ENCODE data around the gene ENTPD8.
"Not testable (repeated sequence)": the region's sequence is repeated elsewhere in the genome, so short reads cannot be mapped to it uniquely, and the experiment has no call there.

Gene ENTPD8

DNA sequence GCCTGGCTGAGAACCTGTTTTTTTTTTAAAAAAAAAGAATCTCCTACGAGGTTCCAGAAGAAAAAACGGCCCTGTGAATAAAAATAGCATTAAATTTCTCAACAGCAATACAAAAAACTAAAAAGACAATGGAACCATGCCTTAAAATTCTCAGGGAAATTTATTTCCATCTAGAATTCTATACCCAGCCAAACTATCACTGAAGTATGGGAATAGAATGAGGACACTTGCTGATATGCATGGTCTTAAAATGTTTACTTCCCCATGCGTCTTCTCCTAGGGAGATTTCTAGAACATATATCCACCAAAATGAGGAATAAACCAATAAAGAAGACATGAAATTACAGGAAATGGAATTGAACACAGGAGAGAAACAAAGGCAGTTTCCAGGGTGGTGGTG lies 34.5 kb upstream of the ENTPD8 start:
- DNase-seq = no peak

DNA sequence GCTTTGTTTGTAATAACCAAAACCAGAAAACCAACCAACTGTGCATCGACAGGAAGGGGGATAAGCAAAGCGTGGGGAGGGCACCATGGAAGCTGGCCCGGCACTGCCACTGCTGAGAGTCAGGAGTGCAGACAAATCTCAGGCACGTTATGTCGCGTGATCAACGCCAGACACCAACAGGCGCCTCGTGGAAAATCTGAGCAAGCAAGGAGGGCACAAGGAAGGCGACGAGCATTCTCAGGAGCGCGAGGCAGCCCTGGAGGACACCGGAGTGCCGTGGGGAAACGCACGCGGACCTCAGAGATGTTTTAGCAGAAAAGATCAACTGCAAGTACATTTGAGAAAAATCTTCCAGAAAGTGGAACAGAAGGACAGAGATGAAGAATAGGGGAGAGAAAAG lies 33.1 kb upstream of the ENTPD8 start:
- no peak for DNase-seq

DNA sequence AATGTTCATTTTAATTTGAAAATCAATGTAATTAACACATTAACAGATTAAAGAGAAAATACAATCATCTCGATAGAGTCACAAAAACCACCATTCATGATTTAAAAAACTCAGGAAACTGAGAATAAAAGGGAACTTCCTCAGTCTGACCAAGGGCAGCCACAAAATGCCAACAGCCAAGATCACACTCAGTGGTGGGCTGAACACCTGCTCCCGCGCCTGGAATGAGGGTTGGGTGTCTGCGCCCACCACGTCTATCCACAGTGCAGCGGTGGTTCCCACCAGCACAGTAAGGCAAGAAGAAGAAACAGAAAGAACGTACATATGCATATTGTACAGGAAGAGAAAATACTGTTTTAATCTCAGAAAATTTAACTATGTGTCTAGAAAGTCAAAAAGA lies 29.6 kb upstream of the ENTPD8 start:
- no peak for DNase-seq

DNA sequence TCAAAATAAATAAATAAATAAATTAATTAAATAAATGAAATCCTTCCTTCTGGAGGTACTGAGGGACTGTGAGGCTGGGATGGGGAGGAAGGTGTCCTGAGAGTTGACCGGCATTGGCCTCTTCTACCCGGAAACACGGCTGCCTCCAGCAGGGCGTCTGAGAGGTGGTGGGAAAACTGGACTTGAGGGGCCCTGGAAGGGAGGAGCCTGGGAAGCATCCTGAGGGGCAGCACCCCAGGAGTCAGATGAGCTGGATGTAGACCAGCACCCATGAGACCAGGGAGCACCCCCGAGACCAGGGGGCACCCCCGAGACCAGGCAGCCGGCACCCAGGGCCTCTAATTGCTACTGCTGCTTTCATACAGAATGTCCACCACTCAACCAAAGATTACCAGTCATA lies 26.7 kb upstream of the ENTPD8 start:
- DNase-seq = no peak

DNA sequence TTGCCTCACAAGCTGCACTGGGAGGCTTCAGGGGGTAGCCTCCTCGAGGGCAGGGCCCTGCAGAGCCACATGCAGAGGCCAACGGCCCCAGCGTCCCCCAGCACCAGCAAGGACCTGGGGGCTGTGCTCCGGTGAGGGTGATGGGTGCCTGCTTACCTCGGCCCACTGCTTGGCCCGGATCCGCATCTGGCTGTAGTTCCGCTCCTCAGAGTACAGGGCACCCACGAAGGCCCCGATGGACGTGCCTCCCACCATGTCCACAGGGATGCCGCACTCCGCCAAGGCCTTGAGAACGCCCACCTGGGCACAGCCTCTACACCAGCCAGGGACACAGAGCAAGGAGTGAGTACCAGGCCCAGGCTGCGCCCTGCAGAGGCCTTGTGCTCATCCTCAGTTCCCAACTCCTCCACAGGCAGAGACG lies 26.0 kb upstream of the ENTPD8 start:
- no peak for DNase-seq

DNA sequence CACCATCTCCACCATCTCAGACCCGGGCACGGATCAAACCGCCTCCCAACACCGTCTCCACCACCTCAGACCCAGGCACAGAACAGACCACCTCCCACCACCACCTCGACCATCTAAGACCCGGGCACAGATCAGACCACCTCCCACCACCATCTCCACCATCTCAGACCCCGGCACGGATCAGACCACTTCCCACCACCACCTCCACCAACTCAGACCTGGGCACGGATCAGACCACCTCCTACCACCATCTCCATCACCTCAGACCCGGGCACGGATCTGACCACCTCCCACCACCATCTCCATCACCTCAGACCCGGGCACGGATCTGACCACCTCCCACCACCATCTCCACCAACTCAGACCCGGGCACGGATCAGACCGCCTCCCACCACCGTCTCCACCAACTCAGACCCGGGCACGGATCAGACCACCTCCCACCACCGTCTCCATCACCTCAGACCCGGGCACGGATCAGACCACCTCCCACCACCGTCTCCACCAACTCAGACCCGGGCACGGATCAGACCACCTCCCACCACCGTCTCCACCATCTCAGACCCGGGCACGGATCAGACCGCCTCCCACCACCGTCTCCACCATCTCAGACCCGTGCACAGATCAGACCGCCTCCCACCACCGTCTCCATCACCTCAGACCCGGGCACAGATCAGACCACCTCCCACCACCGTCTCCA lies 25.4 kb upstream of the ENTPD8 start:
- not testable (repeated sequence) for DNase-seq

DNA sequence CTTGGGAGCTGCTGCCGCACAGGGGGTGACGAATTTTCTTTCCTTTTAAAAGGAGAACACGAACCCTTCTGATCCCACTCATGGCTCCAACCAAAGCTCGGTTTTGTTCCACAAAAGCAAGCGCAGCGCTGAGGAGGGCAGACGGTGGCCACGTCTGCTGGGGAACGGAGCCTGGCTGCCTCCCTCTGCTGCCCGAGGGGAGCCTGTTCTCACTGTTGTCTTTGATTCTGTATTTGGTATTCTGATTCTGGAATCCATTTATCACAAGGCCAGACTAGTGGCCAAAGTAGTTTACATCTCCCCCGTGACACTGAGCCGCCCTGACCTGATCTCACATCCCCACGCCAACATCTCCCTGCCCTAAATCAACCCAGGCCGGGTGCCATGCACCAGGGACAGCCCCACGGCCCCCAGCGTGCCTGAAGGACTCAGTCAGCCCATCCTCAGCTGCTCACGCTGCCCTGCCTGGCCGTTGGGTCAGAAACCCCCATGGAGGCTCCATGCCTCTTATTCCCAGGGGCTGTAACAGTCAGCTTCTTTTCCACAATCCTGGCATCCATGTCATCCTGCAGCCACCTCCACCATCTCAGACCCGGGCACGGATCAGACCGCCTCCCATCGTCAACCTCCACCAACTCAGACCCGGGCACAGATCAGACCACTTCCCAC lies 24.7 kb upstream of the ENTPD8 start:
- no peak for DNase-seq

DNA sequence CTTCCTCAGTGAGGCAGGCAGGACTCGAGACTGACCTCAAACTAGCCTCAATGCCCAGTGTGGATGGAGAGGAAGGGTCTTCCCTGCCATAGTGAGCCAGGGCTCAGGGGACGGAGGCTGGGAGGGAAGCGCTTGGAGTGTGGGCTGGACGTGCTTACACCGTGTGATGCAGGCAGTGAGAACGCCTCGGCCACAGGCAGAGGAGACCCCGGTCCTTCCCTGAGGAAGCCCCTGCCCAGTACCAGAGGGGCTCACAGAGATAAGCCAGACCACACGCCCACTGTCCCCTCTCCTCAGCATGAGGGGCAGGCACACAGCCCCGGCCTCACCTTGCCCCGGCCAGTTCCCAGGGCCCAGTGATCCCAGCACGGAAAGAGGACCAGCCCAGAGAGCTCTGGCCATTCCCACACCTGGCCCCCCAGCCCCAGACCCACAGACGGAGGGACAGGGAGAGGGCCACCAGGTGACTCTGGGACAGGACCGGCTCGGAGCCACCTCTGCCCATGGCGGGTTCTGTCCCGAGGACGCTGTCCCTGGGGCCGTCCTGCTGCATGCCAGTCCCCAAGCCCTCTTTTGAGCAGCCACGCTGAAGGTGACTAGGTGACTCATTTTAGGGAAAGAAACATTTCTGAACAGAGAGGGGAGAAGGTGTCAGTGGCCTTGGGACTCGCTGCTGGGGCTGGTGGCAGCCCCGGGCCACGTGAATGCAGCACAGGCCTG lies 24.0 kb upstream of the ENTPD8 start:
- no peak for DNase-seq

DNA sequence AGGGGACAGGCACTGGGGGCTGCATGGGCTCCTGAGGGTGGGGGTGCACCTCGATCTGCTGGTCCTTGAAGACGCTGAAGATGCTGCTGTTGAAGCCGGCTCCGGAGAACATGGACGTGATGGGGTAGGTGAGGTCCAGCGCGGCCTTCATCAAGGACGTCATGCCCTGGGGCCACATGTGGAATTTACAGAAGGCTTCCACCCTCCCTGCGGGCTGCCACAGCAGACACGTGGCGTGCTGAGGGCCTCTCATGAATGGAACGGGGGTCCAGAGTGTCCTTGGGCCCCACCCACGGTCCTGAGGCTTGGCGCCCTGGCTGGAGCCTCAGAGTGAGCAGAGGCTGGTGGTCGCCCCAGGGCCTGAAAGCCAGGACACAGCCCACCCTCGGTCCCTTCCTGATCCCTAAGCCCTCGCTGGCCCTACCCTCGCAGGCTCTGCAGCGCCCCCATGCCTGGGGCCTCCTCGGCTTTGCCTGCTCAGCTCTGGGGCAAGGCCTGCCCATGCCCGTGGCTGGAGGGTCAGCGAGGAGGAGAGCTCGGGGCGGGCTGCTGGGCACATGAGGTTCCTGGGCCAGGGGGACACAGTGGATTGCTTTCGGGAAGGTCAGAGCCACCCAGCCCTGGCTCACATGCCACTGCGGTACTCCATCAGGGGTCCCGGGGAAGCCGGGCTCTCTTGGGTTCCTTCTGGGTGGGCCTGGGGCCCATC lies 23.3 kb upstream of the ENTPD8 start:
- DNase-seq = no peak

DNA sequence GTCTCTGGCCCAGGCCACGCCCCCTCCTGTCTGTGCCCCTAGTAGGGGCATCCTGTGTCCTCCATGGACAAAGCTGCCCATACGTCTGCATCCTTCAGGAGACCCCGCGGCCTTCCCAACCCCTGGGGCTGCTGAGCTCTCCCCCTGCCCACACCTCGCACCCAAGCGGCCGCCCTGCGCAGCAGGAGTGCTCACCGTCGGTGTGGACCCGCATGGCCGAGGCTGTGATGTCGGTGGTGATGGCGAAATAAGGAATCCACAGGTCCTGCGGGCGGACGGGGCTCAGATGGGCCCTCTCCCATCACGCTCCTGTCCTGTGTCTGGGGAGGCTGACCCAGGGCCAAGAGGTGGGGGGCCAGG lies 22.8 kb upstream of the ENTPD8 start:
- DNase-seq = no peak

DNA sequence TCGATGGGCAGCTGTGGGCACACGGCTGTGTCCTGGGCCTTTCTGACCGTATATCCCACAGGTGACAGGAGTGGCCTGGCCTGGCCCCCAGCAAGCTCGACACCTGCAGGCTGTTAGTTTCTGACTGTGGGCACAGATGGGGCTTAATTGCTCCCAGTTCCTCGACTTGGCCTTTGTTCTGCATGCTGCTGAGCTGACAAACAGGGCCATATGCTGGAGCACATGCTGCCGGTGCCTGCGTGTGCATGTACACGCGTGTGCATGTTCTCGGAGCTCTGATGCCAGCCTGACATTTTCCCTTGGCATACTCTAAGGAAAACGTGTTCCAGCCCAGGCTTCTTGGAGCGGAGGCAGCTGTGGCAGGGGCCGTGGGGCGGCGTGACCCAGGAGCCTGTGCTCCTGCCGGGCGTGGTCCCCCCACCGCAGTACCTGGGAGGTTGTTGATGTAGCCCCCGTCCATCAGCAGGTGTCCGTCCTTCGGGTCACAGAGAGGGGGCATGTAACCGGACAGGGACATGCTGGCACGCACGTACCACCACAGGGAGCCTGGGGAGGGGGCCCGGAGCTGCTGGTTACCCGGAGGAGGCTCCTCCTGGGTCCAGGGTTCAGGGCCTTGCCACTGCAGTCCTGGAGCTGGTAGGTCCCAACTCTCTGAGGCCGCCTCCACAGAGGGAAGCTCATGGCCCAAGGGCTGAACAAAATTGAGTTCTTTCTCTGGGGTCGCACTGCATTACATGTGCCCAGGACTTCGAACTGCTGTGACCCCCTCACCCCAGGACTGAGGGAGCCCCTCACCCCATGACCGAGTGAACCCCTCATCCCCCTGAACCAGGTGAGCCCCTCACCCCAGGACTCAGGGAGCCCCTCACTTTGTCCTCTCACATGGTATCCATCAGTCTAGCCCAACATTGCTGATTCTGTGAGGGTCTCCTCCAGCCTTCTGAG lies 22.1 kb upstream of the ENTPD8 start:
- no peak for DNase-seq

DNA sequence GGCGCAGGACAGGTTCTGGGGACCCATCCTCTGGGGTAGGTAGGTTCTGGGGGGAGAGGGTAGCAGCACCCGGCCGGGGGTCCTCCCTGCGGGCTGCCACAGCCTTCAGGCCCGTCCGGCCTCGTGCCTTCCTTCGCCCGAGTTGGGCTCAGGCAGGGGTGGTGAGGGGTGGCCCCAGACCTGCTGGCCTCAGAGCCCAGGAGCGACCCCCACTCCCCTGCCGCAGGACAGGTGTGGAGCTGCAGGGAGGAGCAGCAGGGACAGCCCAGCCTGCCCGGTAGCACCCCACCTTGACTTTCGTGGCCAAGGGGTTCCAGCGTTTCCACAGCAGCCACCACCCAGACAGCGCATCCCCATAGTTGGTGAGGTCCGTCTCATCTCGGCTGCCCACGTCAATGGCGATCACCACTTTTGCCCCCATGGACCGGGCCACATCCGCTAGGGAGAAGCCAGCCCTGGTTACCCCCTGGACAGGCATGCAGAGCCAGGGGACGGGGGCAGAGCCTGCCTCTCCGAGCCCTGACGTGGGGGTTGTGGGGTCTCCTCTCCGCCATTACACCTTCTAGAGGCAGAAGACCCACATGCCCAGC lies 21.3 kb upstream of the ENTPD8 start:
- no peak for DNase-seq

DNA sequence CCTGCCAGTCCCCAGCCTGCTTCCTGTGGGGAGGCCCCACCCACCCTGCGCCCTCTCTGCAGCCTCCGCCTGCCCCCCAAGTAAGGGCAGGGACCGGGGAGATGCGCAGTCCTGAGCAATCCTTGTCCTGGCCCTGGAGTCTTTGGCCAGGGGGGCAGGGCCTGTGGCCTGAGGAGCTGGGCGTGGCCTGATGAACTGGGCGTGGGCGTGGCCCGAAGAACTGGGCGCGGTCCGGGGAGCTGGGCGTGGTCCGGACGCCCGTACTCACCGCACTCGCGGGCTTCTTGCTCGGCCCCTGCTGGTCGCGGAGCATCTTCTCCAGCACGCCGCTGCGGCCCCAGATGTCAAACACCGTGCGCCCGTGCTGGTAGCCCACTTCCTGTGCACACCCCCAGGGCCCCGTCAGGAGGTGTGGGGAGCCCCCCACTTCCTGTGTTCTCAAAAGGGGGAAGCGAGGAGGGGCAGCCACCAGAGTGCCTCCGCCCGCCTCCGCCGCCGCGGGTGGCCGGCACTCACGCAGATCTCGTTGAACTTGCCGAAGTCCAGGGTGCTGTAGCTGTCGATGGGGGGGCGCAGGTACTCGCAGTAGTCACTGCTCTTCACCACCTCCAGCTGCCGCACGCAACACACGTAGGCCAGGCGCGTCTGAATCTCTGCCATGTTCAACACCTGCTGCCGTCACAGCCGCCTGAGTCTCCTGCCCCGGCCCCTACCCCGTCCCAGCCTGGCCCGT lies 20.7 kb upstream of the ENTPD8 start:
- DNase-seq = peak; percentile 64

DNA sequence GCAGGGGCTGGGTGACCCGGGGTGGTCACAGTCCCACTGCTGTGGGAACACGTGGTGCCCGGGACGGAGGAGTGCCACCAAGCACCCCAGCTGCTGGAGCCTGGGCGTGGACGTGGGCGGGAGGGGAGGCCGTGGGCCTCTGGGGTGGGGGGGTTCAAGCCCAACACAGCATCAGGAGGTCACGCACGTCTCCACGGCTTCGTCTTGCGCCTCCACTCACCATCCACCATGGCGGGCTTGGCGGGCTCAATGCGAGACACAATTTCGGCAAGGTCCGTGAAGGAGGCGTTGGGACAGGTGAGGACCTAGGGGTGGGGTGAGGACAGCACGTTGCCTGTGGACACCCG lies 20.1 kb upstream of the ENTPD8 start:
- no peak for DNase-seq

DNA sequence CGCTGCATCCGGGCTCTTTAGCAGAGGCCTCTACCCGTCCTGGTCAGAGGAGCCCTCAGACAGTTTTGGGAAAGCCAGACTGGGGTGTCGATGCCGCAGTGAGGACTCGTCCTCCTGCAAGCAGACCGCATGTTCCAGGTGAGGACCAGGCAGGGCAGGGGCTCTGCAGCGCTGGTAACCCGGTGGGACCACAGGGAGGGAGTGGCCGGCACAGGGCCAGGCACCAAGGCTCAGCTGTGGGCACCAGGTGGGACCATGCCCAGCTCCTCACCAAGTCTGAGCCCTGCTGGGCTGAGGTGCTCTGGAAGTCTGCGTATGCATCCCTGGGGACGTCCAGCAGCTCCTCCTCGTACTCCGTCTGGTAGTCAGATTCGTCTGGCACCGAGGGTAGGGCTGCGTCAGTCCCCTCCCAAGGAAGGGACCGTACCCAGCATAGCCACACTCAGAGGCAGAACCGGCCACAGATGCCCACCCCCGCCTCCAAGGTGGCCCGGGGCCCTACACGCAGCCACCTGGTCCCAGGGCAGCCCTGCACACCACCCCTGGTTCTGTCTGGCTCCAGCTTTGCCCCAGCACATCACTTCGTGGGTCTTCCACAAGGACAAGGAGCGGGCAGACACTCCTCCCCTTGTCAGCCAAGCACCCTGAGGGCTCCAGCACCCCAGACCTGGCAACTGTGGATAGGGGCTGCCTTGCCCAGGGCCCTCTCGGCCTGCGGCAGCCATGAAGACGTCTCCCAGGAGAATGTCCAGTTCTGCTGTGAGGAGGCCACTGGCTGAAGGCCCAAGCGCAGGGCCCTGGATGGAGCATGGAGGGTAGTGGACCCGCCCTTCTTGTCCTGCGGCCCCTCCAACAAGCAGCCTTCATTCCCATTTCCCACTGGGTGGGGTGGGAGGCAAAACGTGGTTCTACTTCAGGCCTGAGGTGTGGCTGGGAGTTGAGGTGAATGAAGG lies 19.5 kb upstream of the ENTPD8 start:
- DNase-seq = no peak

DNA sequence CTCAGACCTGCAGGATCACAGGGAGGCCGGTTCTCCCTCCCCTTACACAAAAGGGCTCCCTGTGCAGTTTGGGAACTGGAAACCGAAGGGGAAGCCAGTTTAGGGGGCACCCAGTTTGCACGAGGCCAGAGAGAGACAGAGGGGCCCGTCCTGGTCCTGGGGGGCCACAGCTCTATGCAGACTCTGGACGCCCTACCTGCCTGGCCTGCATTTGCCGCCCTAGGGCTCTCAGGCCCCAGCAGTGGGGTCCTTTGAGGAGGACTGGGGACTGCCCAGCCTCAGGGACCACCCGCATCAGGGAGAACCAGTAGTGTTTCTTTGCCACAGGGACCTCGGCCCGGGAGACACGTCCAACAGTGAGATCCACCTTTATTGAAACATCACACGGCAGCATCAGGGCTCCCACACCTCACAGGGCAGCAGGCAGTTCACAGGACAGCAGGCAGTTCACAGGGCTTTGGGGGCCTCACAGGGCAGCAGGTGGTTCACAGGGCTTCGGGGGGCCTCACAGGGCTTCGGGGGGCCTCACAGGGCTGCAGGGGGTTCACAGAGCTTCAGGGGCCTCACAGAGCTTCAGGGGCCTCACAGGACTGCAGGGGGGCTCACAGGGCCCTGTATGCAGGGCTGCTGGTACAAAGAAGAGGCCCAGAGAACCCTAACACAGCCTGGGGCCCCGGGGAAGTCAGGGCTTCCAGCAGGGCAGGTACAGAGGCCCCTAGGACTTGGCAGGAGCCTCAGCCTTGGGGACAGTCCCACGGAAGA lies 18.6 kb upstream of the ENTPD8 start:
- no peak for DNase-seq

DNA sequence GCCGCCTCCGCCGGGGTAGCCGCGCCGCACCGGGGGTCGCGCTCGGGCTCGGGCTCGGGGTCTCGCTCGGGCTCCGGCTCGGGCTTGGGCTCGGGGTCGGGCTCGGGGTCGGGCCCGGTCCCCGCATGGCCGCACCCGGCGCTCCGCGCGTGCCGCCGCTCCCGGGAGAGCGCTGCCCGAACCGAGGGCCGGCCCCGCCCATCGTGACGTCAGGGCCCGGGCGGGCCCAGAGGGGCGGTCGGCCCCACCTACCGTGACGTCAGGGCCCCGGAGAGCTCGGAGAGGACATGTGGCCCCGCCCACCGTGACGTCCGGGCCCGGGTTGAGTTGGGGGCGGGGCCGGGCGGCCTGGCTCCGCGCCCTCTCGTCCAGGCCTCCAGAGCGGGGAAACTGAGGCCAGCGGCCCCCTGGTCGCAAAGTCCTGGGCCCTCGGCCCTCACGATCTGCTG lies 18.0 kb upstream of the ENTPD8 start, which contains the start of gene NSMF:
Gene NSMF, minus strand, starts transcription at position 183 of the 449 bp plus-strand sequence. CDS start 232 bp downstream, outside the sequence.
- peak; percentile 97 for DNase-seq

DNA sequence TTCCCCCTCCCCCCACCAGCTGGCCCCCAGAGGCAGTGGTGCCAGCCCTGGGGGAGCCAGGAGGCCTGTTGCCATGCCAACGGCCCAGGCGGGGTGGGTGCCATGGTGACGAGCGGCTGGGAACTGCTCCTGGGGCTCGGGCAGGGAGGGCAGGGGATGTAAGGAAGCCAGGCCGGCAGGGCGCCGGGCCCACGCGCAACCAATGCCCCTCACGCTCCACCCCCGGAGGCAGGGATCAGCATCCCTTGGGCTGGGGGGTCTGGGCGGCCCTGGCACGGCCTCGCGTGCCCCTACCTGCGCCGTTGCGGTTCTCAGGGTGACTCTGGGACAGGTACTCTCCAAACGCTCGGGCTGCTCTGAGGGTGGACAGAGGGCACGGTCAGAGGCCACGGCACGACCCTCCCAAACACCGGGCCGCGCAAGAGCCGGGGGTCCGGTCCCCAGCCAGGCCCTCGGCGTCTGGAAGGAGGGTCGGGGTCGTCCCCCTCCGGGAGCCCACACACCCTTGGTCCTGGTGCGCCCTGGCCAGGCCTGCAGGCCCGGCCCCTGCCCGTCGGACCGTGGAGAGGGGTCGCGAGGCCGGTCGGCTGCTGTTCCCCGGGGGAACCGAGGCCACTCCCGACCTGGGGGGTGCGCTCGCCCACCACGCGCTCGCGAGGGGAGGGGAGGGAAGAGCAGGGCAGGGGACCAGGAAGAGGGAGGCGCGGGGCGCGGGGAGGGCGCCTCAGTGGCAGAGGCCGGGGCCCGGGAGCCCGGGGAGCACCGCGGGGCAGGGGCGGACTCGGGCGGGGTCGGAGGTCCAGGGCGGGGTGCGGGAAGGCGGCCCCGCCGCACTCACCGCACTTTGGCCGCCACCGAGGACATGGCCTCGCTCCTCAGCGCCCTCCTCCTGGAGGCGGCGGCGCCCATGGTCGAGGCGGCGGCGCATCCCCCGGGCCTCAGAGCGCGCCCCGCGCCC lies 17.3 kb upstream of the ENTPD8 start:
- no peak for DNase-seq
